WTC11 (cell line): Measurements from ENCODE around the gene KCNK15. TPM values are rescaled to one million over a fixed set of nuclear protein-coding genes. Genes with fewer than 3 reads are reported as not detected.

Source experiments
- ATAC-seq: fragments of 200-7000 bp; cut with Tn5 transposase; 2 replicates; pipeline ENCODE4 v1.10.0; 2021; ENCODE audit warnings: mild to moderate bottlenecking, moderate library complexity
- CTCF ChIA-PET: fragments of 300-600 bp; sonication (Branson Sonifier 250); formaldehyde crosslinking; loops from one replicate; lab custom pipeline; 2021; ENCODE audit warnings: antibody characterized with exemption; lab: Charles Lee
- POLR2A ChIA-PET: fragments of 350-600 bp; sonication (Branson Sonifier 250); formaldehyde crosslinking; loops from one replicate; lab custom pipeline; 2021; ENCODE audit warnings: antibody characterized with exemption; lab: Charles Lee
- DNase-seq: peaks from one replicate; pipeline ENCODE4 v3.0.0; 2021; ENCODE audit warnings: low spot score
- H3K27ac Mint-ChIP-seq: 2 replicates; pipeline ENCODE4 v1.8.0; 2021; ENCODE audit warnings: mixed read lengths
- H3K27me3 Mint-ChIP-seq: 2 replicates; pipeline ENCODE4 v1.8.0; 2021; ENCODE audit warnings: low read depth, mild to moderate bottlenecking, moderate library complexity, mixed read lengths
- H3K36me3 Mint-ChIP-seq: 2 replicates; pipeline ENCODE4 v1.8.0; 2021; ENCODE audit warnings: mixed read lengths
- H3K4me1 Mint-ChIP-seq: 2 replicates; pipeline ENCODE4 v1.8.0; 2022; ENCODE audit warnings: mixed read lengths
- H3K4me3 Mint-ChIP-seq: 2 replicates; pipeline ENCODE4 v1.8.0; 2021; ENCODE audit warnings: mild to moderate bottlenecking, moderate library complexity, mixed read lengths
- H3K9me3 Mint-ChIP-seq: 2 replicates; pipeline ENCODE4 v1.8.0; 2021; ENCODE audit warnings: mixed read lengths
- AR ChIP-seq: fragments of 250-450 bp; sonication (Bioruptor Pico); IDR thresholded peaks from 2 replicates; pipeline ENCODE4 v1.9.0; 2021; ENCODE audit warnings: mild to moderate bottlenecking
- E2F5 ChIP-seq: sonication (generic); formaldehyde crosslinking; IDR thresholded peaks from 2 replicates; pipeline ENCODE4 v1.8.1; 2022; ENCODE audit warnings: mild to moderate bottlenecking, moderate library complexity, missing genetic modification reagents
- ELF4 ChIP-seq: sonication (generic); formaldehyde crosslinking; IDR thresholded peaks from 2 replicates; pipeline ENCODE4 v1.8.1; 2022; ENCODE audit warnings: low read depth, mild to moderate bottlenecking, moderate library complexity, missing genetic modification reagents
- ESRRA ChIP-seq: sonication (generic); formaldehyde crosslinking; IDR thresholded peaks from 2 replicates; pipeline ENCODE4 v1.8.1; 2022; ENCODE audit warnings: mild to moderate bottlenecking, missing genetic modification reagents, borderline replicate concordance
- KAT7 ChIP-seq: sonication (generic); formaldehyde crosslinking; IDR thresholded peaks from 2 replicates; pipeline ENCODE4 v1.8.1; 2023; ENCODE audit warnings: missing genetic modification reagents, mild to moderate bottlenecking, borderline replicate concordance
- MAX ChIP-seq: sonication (generic); formaldehyde crosslinking; IDR thresholded peaks from 2 replicates; pipeline ENCODE4 v1.8.0; 2022; ENCODE audit warnings: mild to moderate bottlenecking, missing genetic modification reagents
- PRDM15 ChIP-seq: sonication (generic); formaldehyde crosslinking; IDR thresholded peaks from 2 replicates; pipeline ENCODE4 v1.8.0; 2022; ENCODE audit warnings: missing genetic modification reagents
- PREB ChIP-seq: sonication (generic); formaldehyde crosslinking; IDR thresholded peaks from 2 replicates; pipeline ENCODE4 v1.8.1; 2022; ENCODE audit warnings: mild to moderate bottlenecking, missing genetic modification reagents, moderate library complexity, borderline replicate concordance
- PRRX2 ChIP-seq: fragments of 250-450 bp; sonication (Bioruptor Pico); IDR thresholded peaks from 2 replicates; pipeline ENCODE4 v1.8.0; 2021; ENCODE audit warnings: mild to moderate bottlenecking
- STAT6 ChIP-seq: sonication (generic); formaldehyde crosslinking; conservative IDR thresholded peaks from 2 replicates; pipeline ENCODE4 v1.8.1; 2023; ENCODE audit warnings: mild to moderate bottlenecking, low read depth, missing genetic modification reagents, moderate library complexity
- ZNF281 ChIP-seq: sonication (generic); formaldehyde crosslinking; IDR thresholded peaks from 2 replicates; pipeline ENCODE4 v1.8.0; 2023; ENCODE audit warnings: mild to moderate bottlenecking, missing genetic modification reagents
- ZNF512 ChIP-seq: sonication (generic); formaldehyde crosslinking; IDR thresholded peaks from 2 replicates; pipeline ENCODE4 v1.8.1; 2022; ENCODE audit warnings: missing genetic modification reagents, borderline replicate concordance
- ZNF532 ChIP-seq: fragments of 250-450 bp; sonication (Bioruptor Pico); IDR thresholded peaks from 2 replicates; pipeline ENCODE4 v1.9.0; 2021; ENCODE audit warnings: mild to moderate bottlenecking, borderline replicate concordance
- ZSCAN18 ChIP-seq: fragments of 250-450 bp; sonication (Bioruptor Pico); IDR thresholded peaks from 2 replicates; pipeline ENCODE4 v2.1.2; 2022; ENCODE audit warnings: mild to moderate bottlenecking, moderate library complexity
- total RNA-seq: library from RNA; stranded (reverse); gene quantifications from 3 replicates; pipeline ENCODE4 v1.2.3, GENCODE V29; 2021

The KCNK15 gene
- total RNA-seq, 1 experiment from 2014 or later = 0.24 TPM

GRCh38 chr20:44792796-44793195 is 47.1 kb downstream of the KCNK15 start:
- no peak for DNase-seq
- H3K4me3 Mint-ChIP-seq = no peak overlapping the region
- CTCF ChIA-PET = no interaction called here
- POLR2A ChIA-PET = no interaction called here
- no peaks in the 10 kb centered on the region for H3K27me3 Mint-ChIP-seq
- peaks cover 22% of the 10 kb centered on the region for H3K4me1 Mint-ChIP-seq
- no peaks in the 10 kb centered on the region for H3K9me3 Mint-ChIP-seq
- H3K36me3 Mint-ChIP-seq = no peaks in the 10 kb centered on the region
- H3K27ac Mint-ChIP-seq = no peak overlapping the region
- ATAC-seq = no peak
- TF ChIP-seq E2F5 (CRISPR knock-in tag) (no peak), ZNF532 (CRISPR knock-in tag) (no peak), ESRRA (CRISPR knock-in tag) (no peak), PRDM15 (no peak), AR (CRISPR knock-in tag) (no peak), ZNF281 (CRISPR knock-in tag) (no peak), ZNF512 (CRISPR knock-in tag) (no peak), KAT7 (CRISPR knock-in tag) (no peak), PRRX2 (CRISPR knock-in tag) (no peak), MAX (CRISPR knock-in tag) (no peak), STAT6 (CRISPR knock-in tag) (no peak), PREB (CRISPR knock-in tag) (no peak), ZSCAN18 (CRISPR knock-in tag) (no peak), ELF4 (CRISPR knock-in tag) (no peak)
